Measurements from ENCODE around the gene TOMM40. TPM values are rescaled to one million over a fixed set of nuclear protein-coding genes. Genes with fewer than 3 reads are reported as not detected.
A peak's percentile ranks its signal among the peaks of the same experiment; 100 is the strongest.
"Not testable (repeated sequence)": the region's sequence is repeated elsewhere in the genome, so short reads cannot be mapped to it uniquely, and the experiment has no call there.

Gene TOMM40
- total RNA-seq, 3 donors from 2014 or later, result 32.9 to 48.2 (median 39.7) TPM

GRCh38 chr19:44878120-44878865 lies 12.8 kb upstream of the TOMM40 start:
- Histone ChIP-seq H3K27me3 (no peaks in the 10 kb centered on the region), H3K4me3 (peak overlapping the region in 1 of 3 donors; percentile 22), H3K9me3 (no peaks in the 10 kb centered on the region), H3K4me1 (peaks cover 0 to 2% of the 10 kb centered on the region in 2 donors), H3K27ac (peak overlapping the region; percentile 23 to 75), H3K36me3 (no peaks in the 10 kb centered on the region)
- intact Hi-C loops (cut with DNase I; ENCODE audit: low total_unique reads), result no loop called here
- TF ChIP-seq, protein P1, sequence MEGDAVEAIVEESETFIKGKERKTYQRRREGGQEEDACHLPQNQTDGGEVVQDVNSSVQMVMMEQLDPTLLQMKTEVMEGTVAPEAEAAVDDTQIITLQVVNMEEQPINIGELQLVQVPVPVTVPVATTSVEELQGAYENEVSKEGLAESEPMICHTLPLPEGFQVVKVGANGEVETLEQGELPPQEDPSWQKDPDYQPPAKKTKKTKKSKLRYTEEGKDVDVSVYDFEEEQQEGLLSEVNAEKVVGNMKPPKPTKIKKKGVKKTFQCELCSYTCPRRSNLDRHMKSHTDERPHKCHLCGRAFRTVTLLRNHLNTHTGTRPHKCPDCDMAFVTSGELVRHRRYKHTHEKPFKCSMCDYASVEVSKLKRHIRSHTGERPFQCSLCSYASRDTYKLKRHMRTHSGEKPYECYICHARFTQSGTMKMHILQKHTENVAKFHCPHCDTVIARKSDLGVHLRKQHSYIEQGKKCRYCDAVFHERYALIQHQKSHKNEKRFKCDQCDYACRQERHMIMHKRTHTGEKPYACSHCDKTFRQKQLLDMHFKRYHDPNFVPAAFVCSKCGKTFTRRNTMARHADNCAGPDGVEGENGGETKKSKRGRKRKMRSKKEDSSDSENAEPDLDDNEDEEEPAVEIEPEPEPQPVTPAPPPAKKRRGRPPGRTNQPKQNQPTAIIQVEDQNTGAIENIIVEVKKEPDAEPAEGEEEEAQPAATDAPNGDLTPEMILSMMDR (IDR thresholded peaks at IDR 0.05), result no peak
- TF ChIP-seq POLR2AphosphoS5 (IDR thresholded peaks at IDR 0.05), result no peak
- TF ChIP-seq POLR2A (IDR thresholded peaks at IDR 0.05), result no peak
- DNase-seq (ENCODE audit: low spot score in 2 of 2), result peak in 1 of 2 donors; percentile 72

- Histone ChIP-seq H3K27me3 (no peaks in the 10 kb centered on the region), H3K27ac (peak overlapping the region; percentile 23 to 75), H3K36me3 (no peaks in the 10 kb centered on the region), H3K4me1 (peaks cover 0 to 2% of the 10 kb centered on the region in 2 donors), H3K4me3 (no peak overlapping the region), H3K9me3 (no peaks in the 10 kb centered on the region)
- TF ChIP-seq POLR2A (IDR thresholded peaks at IDR 0.05), result no peak
- TF ChIP-seq POLR2AphosphoS5 (IDR thresholded peaks at IDR 0.05), result no peak
- TF ChIP-seq, protein P1 (IDR thresholded peaks at IDR 0.05), result no peak
- DNase-seq (ENCODE audit: low spot score in 2 of 2), result no peak
- intact Hi-C loops (cut with DNase I; ENCODE audit: low total_unique reads), result no loop called here
Measured at GRCh38 chr19:44879309-44880065, 11.6 kb upstream of the TOMM40 start.

GRCh38 chr19:44882063-44882462 lies 9.0 kb upstream of the TOMM40 start:
- Histone ChIP-seq H3K27ac (no peak overlapping the region), H3K9me3 (no peaks in the 10 kb centered on the region), H3K4me1 (peaks cover 0 to 2% of the 10 kb centered on the region in 2 donors), H3K36me3 (no peaks in the 10 kb centered on the region), H3K4me3 (no peak overlapping the region), H3K27me3 (no peaks in the 10 kb centered on the region)
- DNase-seq (ENCODE audit: low spot score in 2 of 2), result no peak
- TF ChIP-seq POLR2A (IDR thresholded peaks at IDR 0.05) (no peak), POLR2AphosphoS5 (IDR thresholded peaks at IDR 0.05) (no peak)
- TF ChIP-seq, protein P1 (IDR thresholded peaks at IDR 0.05), result no peak
- intact Hi-C loops (cut with DNase I; ENCODE audit: low total_unique reads), result no loop called here

GRCh38 chr19:44882619-44883397 lies 8.2 kb upstream of the TOMM40 start:
- DNase-seq (ENCODE audit: low spot score in 2 of 2); H3K27ac ChIP-seq; intact Hi-C loops (cut with DNase I; ENCODE audit: low total_unique reads); H3K4me1 ChIP-seq; H3K4me3 ChIP-seq; H3K36me3 ChIP-seq; H3K9me3 ChIP-seq; H3K27me3 ChIP-seq: not testable (repeated sequence)

GRCh38 chr19:44883922-44884321 lies 7.1 kb upstream of the TOMM40 start:
- H3K27ac ChIP-seq, result peak overlapping the region in 1 of 2 donors; percentile 0
- H3K36me3 ChIP-seq, result no peaks in the 10 kb centered on the region
- intact Hi-C loops (cut with DNase I; ENCODE audit: low total_unique reads), result no loop called here
- no peak for TF ChIP-seq POLR2A (IDR thresholded peaks at IDR 0.05)
- TF ChIP-seq POLR2AphosphoS5 (IDR thresholded peaks at IDR 0.05), result no peak
- TF ChIP-seq, protein P1 (IDR thresholded peaks at IDR 0.05), result no peak
- no peak overlapping the region for H3K4me3 ChIP-seq
- H3K27me3 ChIP-seq, result no peaks in the 10 kb centered on the region
- DNase-seq (ENCODE audit: low spot score in 2 of 2), result no peak
- H3K9me3 ChIP-seq, result no peaks in the 10 kb centered on the region
- H3K4me1 ChIP-seq, result no peaks in the 10 kb centered on the region
